GM19023 (cell line): Measurements from ENCODE around the gene SHB.

Source experiments
- ATAC-seq: cut with Tn5 transposase; IDR thresholded peaks from one replicate; pipeline ENCODE4 v1.9.1; 2021; ENCODE audit warnings: mild to moderate bottlenecking, moderate library complexity; ENCODE audit not compliant: unreplicated experiment

Gene SHB

GRCh38 chr9:37956904-37957663 lies 111.9 kb downstream of the SHB start:
- no peak for ATAC-seq

- ATAC-seq, result no peak
These were observed 112.6 kb downstream of the SHB start for GRCh38 chr9:37956423-37956820.

- ATAC-seq, result no peak
These were observed 113.1 kb downstream of the SHB start for GRCh38 chr9:37955781-37956422.

- ATAC-seq, result peak; percentile 38
These were observed 114.4 kb downstream of the SHB start for GRCh38 chr9:37954581-37954981.

GRCh38 chr9:37953775-37954437 lies 115.1 kb downstream of the SHB start:
- peak; percentile 69 for ATAC-seq

- no peak for ATAC-seq
These were observed 115.7 kb downstream of the SHB start for GRCh38 chr9:37953206-37953774.

GRCh38 chr9:37952731-37953130 lies 116.3 kb downstream of the SHB start:
- ATAC-seq, result no peak

GRCh38 chr9:37951671-37952449 lies 117.2 kb downstream of the SHB start:
- ATAC-seq, result no peak

GRCh38 chr9:37950561-37950960 lies 118.5 kb downstream of the SHB start:
- ATAC-seq, result no peak

GRCh38 chr9:37949576-37949975 lies 119.5 kb downstream of the SHB start:
- ATAC-seq, result no peak

GRCh38 chr9:37948417-37948980 lies 120.5 kb downstream of the SHB start:
- no peak for ATAC-seq

- no peak for ATAC-seq
These were observed 121.0 kb downstream of the SHB start for GRCh38 chr9:37947977-37948376.

- no peak for ATAC-seq
These were observed 121.6 kb downstream of the SHB start for GRCh38 chr9:37947471-37947870.

- no peak for ATAC-seq
These were observed 122.1 kb downstream of the SHB start for GRCh38 chr9:37946971-37947370.

- ATAC-seq, result no peak
These were observed 123.0 kb downstream of the SHB start for GRCh38 chr9:37946041-37946440.

GRCh38 chr9:37944671-37945481 lies 124.2 kb downstream of the SHB start:
- no peak for ATAC-seq

- no peak for ATAC-seq
These were observed 124.8 kb downstream of the SHB start for GRCh38 chr9:37944266-37944650.

GRCh38 chr9:37943345-37944265 lies 125.4 kb downstream of the SHB start:
- ATAC-seq, result no peak
